GM12874 (cell line): ENCODE results near the gene UACA.

Source experiments
- CTCF ChIP-seq: IDR thresholded peaks from 2 replicates; pipeline ENCODE4 v1.5.1; 2011; ENCODE audit warnings: low read depth, mild to moderate bottlenecking, control low read depth, low read length, moderate library complexity; ENCODE audit not compliant: insufficient read depth

Gene UACA

GRCh38 chr15:70766597-70766996 is 3.2 kb upstream of the UACA start:
- no peak for TF ChIP-seq CTCF

GRCh38 chr15:70765504-70766281 is 2.3 kb upstream of the UACA start:
- no peak for TF ChIP-seq CTCF

- no peak for TF ChIP-seq CTCF
Measured at GRCh38 chr15:70763950-70764730, 782 bp upstream of the UACA start.

- no peak for TF ChIP-seq CTCF
Measured at GRCh38 chr15:70762469-70763119, 764 bp downstream of the UACA start.

GRCh38 chr15:70761931-70762468 is 1.4 kb downstream of the UACA start:
- no peak for TF ChIP-seq CTCF

GRCh38 chr15:70761046-70761445 is 2.3 kb downstream of the UACA start:
- no peak for TF ChIP-seq CTCF
